Epithelial cell of proximal tubule (primary cell): ENCODE data around the gene F10. TPM values are rescaled to one million over a fixed set of nuclear protein-coding genes. Genes with fewer than 3 reads are reported as not detected.

Source experiments
- DNase-seq: peaks from one replicate; pipeline ENCODE4 v3.0.0-alpha.2; 2011; ENCODE audit warnings: low read depth
- H3K4me3 ChIP-seq: 2 replicates; pipeline ENCODE4 v1.5.1; 2011; ENCODE audit warnings: low read depth, mild to moderate bottlenecking, low read length
- CTCF ChIP-seq: conservative IDR thresholded peaks from 2 replicates; pipeline ENCODE4 v1.5.1; 2012; ENCODE audit warnings: low read depth, mild to moderate bottlenecking, low read length
- total RNA-seq: library from RNA; depleted of rRNA; stranded (reverse); fragments of >200 nt; gene quantifications from 2 replicates; pipeline ENCODE4 v1.2.3, GENCODE V29; 2015

Gene F10
- total RNA-seq, 1 donor from 2014 or later, result 0.12 TPM

DNA sequence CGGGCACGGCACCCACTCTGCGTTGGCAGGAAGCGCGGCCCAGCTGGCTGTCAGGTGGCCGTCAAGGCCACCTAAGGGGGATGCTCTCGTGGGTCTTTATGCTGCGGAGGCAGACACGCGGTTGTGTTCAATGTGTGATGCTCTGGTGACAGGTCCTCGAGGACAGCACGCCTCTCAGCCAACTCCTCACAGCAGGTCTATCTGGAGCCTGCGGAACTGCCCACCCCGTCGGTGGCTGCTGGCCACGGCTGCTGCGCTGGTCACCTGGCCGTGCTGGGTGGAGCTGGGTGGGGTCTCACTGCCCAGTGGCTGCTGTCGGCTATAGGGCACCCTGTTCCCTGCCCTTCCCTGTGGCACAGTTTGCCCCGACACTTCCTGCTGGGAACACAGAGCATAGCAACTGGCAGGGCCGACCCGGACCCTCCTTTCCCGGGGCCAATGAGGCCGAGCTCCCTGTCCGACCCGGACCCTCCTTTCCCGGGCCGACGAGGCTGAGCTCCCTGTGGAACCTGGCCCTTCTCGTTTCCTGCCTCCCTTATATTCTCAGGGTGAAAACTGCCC, 31.3 kb upstream of the F10 start:
- no peak overlapping the region for H3K4me3 ChIP-seq
- no peak for DNase-seq
- TF ChIP-seq CTCF, result no peak

GRCh38 chr13:113091891-113092775, 30.5 kb upstream of the F10 start:
- TF ChIP-seq CTCF, result no peak
- no peak overlapping the region for H3K4me3 ChIP-seq
- no peak for DNase-seq

DNA sequence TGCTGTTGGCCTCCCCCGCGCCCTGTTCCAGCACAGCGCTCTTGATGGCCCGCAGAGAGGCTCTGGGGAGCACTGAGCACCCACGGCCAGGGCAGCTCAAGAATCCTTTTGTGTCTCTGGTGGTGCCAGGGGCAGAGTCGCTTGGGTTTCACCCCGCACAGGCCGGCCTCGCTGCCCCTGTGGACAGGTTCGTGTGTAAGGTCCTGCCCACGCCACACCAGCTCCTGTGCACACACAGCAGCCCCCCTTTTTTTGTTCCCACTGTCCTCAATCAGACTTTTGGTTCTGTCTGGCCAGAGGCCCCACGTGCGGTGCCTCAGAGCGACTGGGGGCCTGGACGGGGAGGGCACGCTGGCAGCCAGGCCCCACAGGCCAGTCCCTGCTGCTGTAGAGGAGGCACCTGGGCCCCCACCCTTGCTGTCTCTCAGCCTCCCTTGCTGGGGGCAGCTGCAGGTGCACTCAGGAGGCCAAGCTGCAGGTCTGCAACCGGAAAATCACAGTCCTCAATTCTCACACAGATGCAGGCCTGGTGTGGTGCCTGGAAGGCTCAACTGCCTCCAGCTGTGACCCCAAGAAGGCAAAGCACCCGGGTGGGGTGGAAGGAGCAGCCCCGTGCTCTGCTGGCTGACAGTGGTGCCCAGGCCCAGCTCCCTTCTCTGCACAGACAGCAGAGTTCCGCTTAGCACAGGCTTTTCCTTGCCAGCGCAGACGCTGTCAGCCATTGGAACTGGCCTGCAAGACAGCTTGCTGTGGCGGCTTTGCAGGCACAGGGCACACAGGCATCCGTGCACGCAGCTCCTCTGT, 29.6 kb upstream of the F10 start:
- H3K4me3 ChIP-seq, result no peak overlapping the region
- DNase-seq, result no peak
- no peak for TF ChIP-seq CTCF

DNA sequence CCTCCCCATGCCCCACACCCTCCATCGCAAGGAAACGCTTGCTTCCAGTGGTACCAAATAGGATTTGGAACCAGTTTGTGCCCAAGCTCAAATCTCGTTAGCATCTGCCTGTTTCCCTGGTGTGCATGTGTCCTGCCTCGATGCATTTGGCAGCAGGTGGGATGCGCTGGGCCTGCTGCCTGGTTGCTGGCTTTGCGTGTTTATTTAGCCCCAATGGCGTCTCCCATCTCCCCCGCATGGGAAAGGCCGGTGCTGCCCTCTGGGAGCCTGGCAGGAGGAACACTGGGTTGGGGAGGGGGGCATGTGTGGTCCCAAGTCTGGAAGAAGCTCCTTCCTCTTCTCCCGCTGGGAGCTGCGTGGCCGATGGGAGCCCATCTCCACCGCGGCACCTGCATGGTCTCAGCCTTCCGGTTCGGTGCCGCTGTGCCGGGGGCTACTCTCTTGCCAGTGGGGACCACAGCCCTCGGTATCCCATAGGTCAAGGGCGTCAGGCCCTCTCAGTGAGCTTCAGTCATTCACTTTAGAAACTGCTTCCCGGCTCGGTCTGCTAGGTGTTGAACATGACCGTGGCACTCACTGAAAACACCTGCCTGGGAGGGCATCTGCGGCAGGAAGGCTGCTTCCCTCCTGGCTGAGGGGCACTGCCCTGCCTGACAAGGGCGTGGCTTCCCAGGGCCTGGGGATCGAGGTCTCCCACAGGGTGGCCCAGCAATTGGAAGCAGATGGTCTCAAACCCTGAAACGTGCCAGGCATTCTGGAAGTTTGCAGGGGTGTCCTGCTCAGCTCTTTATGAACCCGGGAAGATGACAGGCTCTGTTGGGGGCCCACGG, 28.8 kb upstream of the F10 start:
- TF ChIP-seq CTCF, result no peak
- DNase-seq, result no peak
- H3K4me3 ChIP-seq, result no peak overlapping the region

DNA sequence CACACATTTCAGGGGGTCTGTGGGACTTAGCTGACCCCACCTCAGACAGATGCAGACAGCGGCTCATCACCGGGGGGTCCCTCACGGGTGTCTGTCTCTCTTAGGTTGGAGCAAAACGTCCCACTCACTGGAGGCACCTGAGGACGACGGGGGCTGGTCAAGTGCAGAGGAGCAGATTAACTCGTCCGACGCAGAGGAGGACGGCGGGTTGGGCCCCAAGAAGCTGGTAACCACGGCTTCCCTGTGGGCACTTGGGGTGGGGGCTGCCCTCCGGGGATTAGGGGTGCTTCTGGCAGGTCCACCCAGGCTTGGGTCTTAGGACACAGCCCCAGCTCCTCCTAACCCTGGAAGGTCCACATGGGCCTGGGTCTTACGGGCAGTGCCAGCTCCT, 28.2 kb upstream of the F10 start:
- no peak overlapping the region for H3K4me3 ChIP-seq
- no peak for TF ChIP-seq CTCF
- no peak for DNase-seq
